Measurements from ENCODE around the gene EXOG.

Gene EXOG

GRCh38 chr3:38482951-38483350, 13.2 kb upstream of the EXOG start:
- H3K36me3 ChIP-seq = peaks cover 20% of the 10 kb centered on the region
- DNase-seq = no peak
- H3K27me3 ChIP-seq = no peaks in the 10 kb centered on the region
- H3K4me3 ChIP-seq (ENCODE audit: low read depth, low read length) = no peak overlapping the region
- TF ChIP-seq CTCF (IDR thresholded peaks at IDR 0.05; ENCODE audit: low read depth, low read length) = no peak
- no peaks in the 10 kb centered on the region for H3K4me1 ChIP-seq
- H3K9me3 ChIP-seq = no peaks in the 10 kb centered on the region

- H3K9me3 ChIP-seq = no peaks in the 10 kb centered on the region
- H3K4me3 ChIP-seq (ENCODE audit: low read depth, low read length) = no peak overlapping the region
- no peak for DNase-seq
- H3K27me3 ChIP-seq = no peaks in the 10 kb centered on the region
- no peak for TF ChIP-seq CTCF (IDR thresholded peaks at IDR 0.05; ENCODE audit: low read depth, low read length)
- no peaks in the 10 kb centered on the region for H3K4me1 ChIP-seq
- no peaks in the 10 kb centered on the region for H3K36me3 ChIP-seq
Observed at GRCh38 chr3:38487323-38487722, 8.8 kb upstream of the EXOG start.

GRCh38 chr3:38488949-38489348, 7.2 kb upstream of the EXOG start:
- H3K27me3 ChIP-seq = no peaks in the 10 kb centered on the region
- H3K4me3 ChIP-seq (ENCODE audit: low read depth, low read length) = no peak overlapping the region
- no peaks in the 10 kb centered on the region for H3K36me3 ChIP-seq
- no peak for DNase-seq
- H3K9me3 ChIP-seq = no peaks in the 10 kb centered on the region
- no peak for TF ChIP-seq CTCF (IDR thresholded peaks at IDR 0.05; ENCODE audit: low read depth, low read length)
- H3K4me1 ChIP-seq = no peaks in the 10 kb centered on the region

GRCh38 chr3:38489766-38490165, 6.4 kb upstream of the EXOG start:
- Histone ChIP-seq H3K9me3 (no peaks in the 10 kb centered on the region), H3K36me3 (no peaks in the 10 kb centered on the region), H3K4me1 (no peaks in the 10 kb centered on the region), H3K4me3 (ENCODE audit: low read depth, low read length) (no peak overlapping the region), H3K27me3 (no peaks in the 10 kb centered on the region)
- no peak for TF ChIP-seq CTCF (IDR thresholded peaks at IDR 0.05; ENCODE audit: low read depth, low read length)
- DNase-seq = no peak

- Histone ChIP-seq H3K9me3 (no peaks in the 10 kb centered on the region), H3K36me3 (no peaks in the 10 kb centered on the region), H3K4me1 (no peaks in the 10 kb centered on the region), H3K27me3 (no peaks in the 10 kb centered on the region), H3K4me3 (ENCODE audit: low read depth, low read length) (no peak overlapping the region)
- no peak for DNase-seq
- TF ChIP-seq CTCF (IDR thresholded peaks at IDR 0.05; ENCODE audit: low read depth, low read length) = no peak
Observed at GRCh38 chr3:38490281-38491030, 5.7 kb upstream of the EXOG start.

GRCh38 chr3:38491215-38491614, 4.9 kb upstream of the EXOG start:
- no peak for TF ChIP-seq CTCF (IDR thresholded peaks at IDR 0.05; ENCODE audit: low read depth, low read length)

More at GRCh38 chr3:38491215-38491614, 4.9 kb upstream of the EXOG start:
- H3K4me1 ChIP-seq = no peaks in the 10 kb centered on the region
- H3K4me3 ChIP-seq (ENCODE audit: low read depth, low read length) = no peak overlapping the region
- H3K27me3 ChIP-seq = no peaks in the 10 kb centered on the region
- H3K9me3 ChIP-seq = no peaks in the 10 kb centered on the region
- no peaks in the 10 kb centered on the region for H3K36me3 ChIP-seq
- no peak for DNase-seq

All from BE2C (cell line).